Measurements from ENCODE around the gene RASGRP4. TPM values are rescaled to one million over a fixed set of nuclear protein-coding genes. Genes with fewer than 3 reads are reported as not detected.

The RASGRP4 gene
- polyA plus RNA-seq, 1 donor (not counting 4 experiments of a cell fraction or from before 2014, with no cell fraction given): not detected

DNA sequence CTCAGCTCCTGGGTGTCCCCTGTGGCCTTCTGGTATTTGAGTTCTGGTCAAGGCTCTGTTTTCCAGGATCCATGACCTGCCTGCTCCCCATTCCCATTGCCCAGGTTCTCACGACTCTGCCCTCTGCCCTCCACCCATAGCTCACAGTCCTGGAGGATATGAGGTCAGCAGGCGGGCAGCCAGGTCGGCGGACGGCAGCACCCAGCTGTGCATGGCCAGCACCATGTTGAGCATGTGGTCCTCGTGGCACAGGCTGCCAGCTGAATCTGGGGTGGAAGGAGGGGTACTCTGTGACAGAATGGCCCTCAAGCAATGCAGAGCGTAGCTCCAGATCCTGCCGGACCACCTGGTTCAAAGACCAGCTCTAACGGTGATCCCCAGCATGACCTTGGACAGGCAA, 5.1 kb downstream of the RASGRP4 start:
- Histone ChIP-seq H3K36me3 (ENCODE audit: control insufficient read depth in 2 of 2, extremely low read depth in 1 of 2, insufficient read depth in 2 of 2, low read length in 2 of 2) (no peaks in the 10 kb centered on the region), H3K79me2 (ENCODE audit: control insufficient read depth, insufficient read depth, low read length) (no peaks in the 10 kb centered on the region), H2AFZ (ENCODE audit: control insufficient read depth, low read length) (no peak overlapping the region), H4K20me1 (ENCODE audit: control insufficient read depth, extremely low read depth, insufficient read depth, low read length) (no peaks in the 10 kb centered on the region), H3K4me3 (ENCODE audit: control insufficient read depth in 2 of 3, extremely low read depth in 1 of 3, insufficient read depth in 2 of 3, low read depth in 1 of 3, low read length in 3 of 3) (no peak overlapping the region), H3K27me3 (ENCODE audit: control insufficient read depth, extremely low read depth, insufficient read depth, low read length) (peaks cover 13% of the 10 kb centered on the region), H3K9me1 (ENCODE audit: control insufficient read depth, extremely low read depth, insufficient read depth, low read length) (no peaks in the 10 kb centered on the region), H3K9ac (ENCODE audit: control insufficient read depth, extremely low read depth, insufficient read depth, low read length) (no peak overlapping the region), H3K4me2 (ENCODE audit: control insufficient read depth, extremely low read depth, insufficient read depth, low read depth, low read length) (no peak overlapping the region), H3K27ac (ENCODE audit: control insufficient read depth, insufficient read depth, low read length) (no peak overlapping the region), H3K4me1 (ENCODE audit: control insufficient read depth, extremely low read depth, insufficient read depth, low read length) (peaks cover 9% of the 10 kb centered on the region), H3K9me3 (ENCODE audit: control insufficient read depth, low read depth, low read length) (no peaks in the 10 kb centered on the region)
- no peak for TF ChIP-seq EZH2 (IDR thresholded peaks at IDR 0.05; ENCODE audit: low read length)
- TF ChIP-seq, protein P1, sequence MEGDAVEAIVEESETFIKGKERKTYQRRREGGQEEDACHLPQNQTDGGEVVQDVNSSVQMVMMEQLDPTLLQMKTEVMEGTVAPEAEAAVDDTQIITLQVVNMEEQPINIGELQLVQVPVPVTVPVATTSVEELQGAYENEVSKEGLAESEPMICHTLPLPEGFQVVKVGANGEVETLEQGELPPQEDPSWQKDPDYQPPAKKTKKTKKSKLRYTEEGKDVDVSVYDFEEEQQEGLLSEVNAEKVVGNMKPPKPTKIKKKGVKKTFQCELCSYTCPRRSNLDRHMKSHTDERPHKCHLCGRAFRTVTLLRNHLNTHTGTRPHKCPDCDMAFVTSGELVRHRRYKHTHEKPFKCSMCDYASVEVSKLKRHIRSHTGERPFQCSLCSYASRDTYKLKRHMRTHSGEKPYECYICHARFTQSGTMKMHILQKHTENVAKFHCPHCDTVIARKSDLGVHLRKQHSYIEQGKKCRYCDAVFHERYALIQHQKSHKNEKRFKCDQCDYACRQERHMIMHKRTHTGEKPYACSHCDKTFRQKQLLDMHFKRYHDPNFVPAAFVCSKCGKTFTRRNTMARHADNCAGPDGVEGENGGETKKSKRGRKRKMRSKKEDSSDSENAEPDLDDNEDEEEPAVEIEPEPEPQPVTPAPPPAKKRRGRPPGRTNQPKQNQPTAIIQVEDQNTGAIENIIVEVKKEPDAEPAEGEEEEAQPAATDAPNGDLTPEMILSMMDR (optimal IDR thresholded peaks at IDR 0.05 in 1 of 3, IDR thresholded peaks at IDR 0.05 in 1 of 3, conservative IDR thresholded peaks at IDR 0.05 in 1 of 3; ENCODE audit: extremely low read depth in 1 of 3, insufficient read depth in 2 of 3, low read length in 3 of 3): no peak
- DNase-seq (ENCODE audit: low read depth, low spot score) (no peak), FAIRE-seq (no peak)
- dilution Hi-C loops (cut with MboI; ENCODE audit: extremely low pct_ligation_motif_present, low sequenced_read_pairs): no loop called here

DNA sequence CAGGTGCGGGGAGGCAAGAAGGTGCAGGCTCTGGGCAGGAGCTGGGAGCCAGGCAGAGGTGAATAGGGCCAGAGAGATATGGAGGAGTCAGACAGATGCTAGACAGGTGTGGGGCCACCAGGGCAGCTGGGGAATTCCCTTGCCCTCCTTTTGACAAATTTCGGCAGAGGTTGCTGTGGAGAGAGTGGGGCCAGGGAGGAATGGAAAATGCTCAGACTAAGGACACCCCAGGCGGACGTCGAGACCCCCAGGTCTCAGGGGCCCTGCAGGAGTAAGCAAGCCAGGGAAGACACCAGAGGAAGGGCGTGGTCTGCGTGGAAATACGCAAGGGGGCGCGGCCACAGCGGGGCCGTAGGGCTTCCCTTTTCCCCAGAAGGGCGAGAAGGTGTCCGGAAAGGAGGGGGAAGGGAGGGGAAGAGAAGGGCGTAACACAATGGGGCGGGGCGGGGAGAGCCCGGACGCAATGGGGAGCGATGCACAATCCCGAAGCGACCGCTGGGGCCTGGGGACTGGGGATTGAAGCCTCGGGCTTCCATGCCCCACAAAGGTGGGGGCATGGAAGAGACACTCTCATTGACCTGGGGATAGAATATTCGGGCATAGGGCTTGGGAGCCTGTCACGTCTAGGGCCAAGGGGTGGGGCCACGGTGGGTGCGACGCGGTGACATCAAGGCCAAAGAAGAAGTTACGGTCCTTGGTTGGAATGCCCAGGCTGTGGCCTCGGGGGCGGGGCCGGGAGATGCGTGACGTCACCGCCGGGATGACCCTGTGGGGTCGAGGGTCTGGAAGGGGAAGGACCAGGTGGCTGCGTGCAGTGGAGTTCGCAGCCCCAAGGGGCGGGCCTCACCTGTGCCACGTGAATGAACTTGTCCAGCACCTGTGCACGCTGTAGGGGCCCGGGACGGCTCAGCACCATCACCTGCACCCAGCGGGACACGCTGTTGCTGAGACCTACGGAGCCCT, 8.2 kb downstream of the RASGRP4 start:
- FAIRE-seq: no peak

More for the DNA sequence above, 8.2 kb downstream of the RASGRP4 start:
- peak overlapping the region; percentile 30 for H2AFZ ChIP-seq (ENCODE audit: control insufficient read depth, low read length)
- peak; percentile 28 for DNase-seq (ENCODE audit: low read depth, low spot score)
- no peak overlapping the region for H3K9ac ChIP-seq (ENCODE audit: control insufficient read depth, extremely low read depth, insufficient read depth, low read length)
- peaks cover 13% of the 10 kb centered on the region for H3K27me3 ChIP-seq (ENCODE audit: control insufficient read depth, extremely low read depth, insufficient read depth, low read length)
- no peaks in the 10 kb centered on the region for H3K79me2 ChIP-seq (ENCODE audit: control insufficient read depth, insufficient read depth, low read length)
- H3K4me3 ChIP-seq (ENCODE audit: control insufficient read depth in 2 of 3, extremely low read depth in 1 of 3, insufficient read depth in 2 of 3, low read depth in 1 of 3, low read length in 3 of 3): peak overlapping the region; percentile 24 to 48 (median 46)
- peaks cover 9% of the 10 kb centered on the region for H3K4me1 ChIP-seq (ENCODE audit: control insufficient read depth, extremely low read depth, insufficient read depth, low read length)
- dilution Hi-C loops (cut with MboI; ENCODE audit: extremely low pct_ligation_motif_present, low sequenced_read_pairs): no loop called here
- H3K27ac ChIP-seq (ENCODE audit: control insufficient read depth, insufficient read depth, low read length): no peak overlapping the region
- peak overlapping the region; percentile 77 for H3K4me2 ChIP-seq (ENCODE audit: control insufficient read depth, extremely low read depth, insufficient read depth, low read depth, low read length)
- H3K9me1 ChIP-seq (ENCODE audit: control insufficient read depth, extremely low read depth, insufficient read depth, low read length): no peaks in the 10 kb centered on the region
- TF ChIP-seq, protein P1 (optimal IDR thresholded peaks at IDR 0.05 in 1 of 3, IDR thresholded peaks at IDR 0.05 in 1 of 3, conservative IDR thresholded peaks at IDR 0.05 in 1 of 3; ENCODE audit: extremely low read depth in 1 of 3, insufficient read depth in 2 of 3, low read length in 3 of 3): peak in 1 of 3 experiments; percentile 2
- TF ChIP-seq EZH2 (IDR thresholded peaks at IDR 0.05; ENCODE audit: low read length): no peak
- H3K36me3 ChIP-seq (ENCODE audit: control insufficient read depth in 2 of 2, extremely low read depth in 1 of 2, insufficient read depth in 2 of 2, low read length in 2 of 2): no peaks in the 10 kb centered on the region
- no peaks in the 10 kb centered on the region for H4K20me1 ChIP-seq (ENCODE audit: control insufficient read depth, extremely low read depth, insufficient read depth, low read length)
- H3K9me3 ChIP-seq (ENCODE audit: control insufficient read depth, low read depth, low read length): no peaks in the 10 kb centered on the region

Measured in keratinocyte (primary cell).